22Rv1 (cell line): Measurements from ENCODE around the gene C19orf44.

ENCODE experiments used
- ZFX ChIP-seq: fragments of 450-650 bp; IDR thresholded peaks from 2 replicates; pipeline ENCODE4 v1.6.1; 2017; ENCODE audit warnings: antibody characterized with exemption, borderline replicate concordance
- TF ChIP-seq, protein P1 (sequence below): fragments of 450-650 bp; IDR thresholded peaks from 2 replicates; pipeline ENCODE4 v1.5.1; 2017; ENCODE audit warnings: mild to moderate bottlenecking

DNA sequence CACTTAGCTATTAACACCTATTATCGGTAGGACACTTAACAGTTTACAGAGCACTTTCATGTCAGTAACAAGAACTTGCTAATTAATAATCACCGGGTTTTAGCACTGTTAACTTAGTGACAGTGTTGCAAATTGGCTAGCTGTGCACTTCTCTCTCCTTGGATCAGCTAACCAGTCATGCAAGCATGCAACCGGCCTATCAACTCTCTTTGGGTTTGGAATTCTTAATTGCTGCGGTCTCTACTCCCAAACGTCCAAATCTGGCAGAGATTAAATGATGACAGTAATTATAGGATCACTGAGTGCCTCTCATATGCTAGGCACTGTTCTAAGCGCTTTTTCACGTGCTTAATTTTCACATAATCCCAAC lies 25.7 kb upstream of the C19orf44 start:
- TF ChIP-seq, protein P1, sequence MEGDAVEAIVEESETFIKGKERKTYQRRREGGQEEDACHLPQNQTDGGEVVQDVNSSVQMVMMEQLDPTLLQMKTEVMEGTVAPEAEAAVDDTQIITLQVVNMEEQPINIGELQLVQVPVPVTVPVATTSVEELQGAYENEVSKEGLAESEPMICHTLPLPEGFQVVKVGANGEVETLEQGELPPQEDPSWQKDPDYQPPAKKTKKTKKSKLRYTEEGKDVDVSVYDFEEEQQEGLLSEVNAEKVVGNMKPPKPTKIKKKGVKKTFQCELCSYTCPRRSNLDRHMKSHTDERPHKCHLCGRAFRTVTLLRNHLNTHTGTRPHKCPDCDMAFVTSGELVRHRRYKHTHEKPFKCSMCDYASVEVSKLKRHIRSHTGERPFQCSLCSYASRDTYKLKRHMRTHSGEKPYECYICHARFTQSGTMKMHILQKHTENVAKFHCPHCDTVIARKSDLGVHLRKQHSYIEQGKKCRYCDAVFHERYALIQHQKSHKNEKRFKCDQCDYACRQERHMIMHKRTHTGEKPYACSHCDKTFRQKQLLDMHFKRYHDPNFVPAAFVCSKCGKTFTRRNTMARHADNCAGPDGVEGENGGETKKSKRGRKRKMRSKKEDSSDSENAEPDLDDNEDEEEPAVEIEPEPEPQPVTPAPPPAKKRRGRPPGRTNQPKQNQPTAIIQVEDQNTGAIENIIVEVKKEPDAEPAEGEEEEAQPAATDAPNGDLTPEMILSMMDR = no peak
- no peak for TF ChIP-seq ZFX
